Bone marrow (tissue), 2 donors: ENCODE results near the gene TEC.

Source experiments
- DNase-seq, 2 donors: peaks; one replicate each; lab custom pipeline; 2025; lab: John Stamatoyannopoulos, UW

TEC gene

DNA sequence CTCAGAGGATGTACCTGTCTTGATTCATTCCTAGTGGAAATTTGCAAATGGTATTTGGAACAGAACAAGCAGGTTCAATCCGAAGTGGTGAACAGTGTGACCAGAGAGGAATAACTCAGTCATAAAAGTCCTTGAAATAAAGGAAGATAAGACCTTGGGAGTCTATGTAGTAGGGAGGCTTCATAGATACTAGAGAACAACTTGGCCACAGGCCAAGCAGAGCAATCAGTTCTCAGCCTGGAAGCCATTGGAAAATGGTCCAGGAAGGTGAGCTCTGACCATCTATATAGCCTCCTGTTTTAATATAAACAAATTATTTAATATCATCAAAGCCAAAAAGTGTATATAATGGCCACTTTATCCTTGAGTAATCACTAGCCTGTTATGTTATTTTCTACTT lies 146.9 kb downstream of the TEC start:
- DNase-seq = no peak

GRCh38 chr4:48121180-48121579 lies 148.5 kb downstream of the TEC start:
- no peak for DNase-seq

DNA sequence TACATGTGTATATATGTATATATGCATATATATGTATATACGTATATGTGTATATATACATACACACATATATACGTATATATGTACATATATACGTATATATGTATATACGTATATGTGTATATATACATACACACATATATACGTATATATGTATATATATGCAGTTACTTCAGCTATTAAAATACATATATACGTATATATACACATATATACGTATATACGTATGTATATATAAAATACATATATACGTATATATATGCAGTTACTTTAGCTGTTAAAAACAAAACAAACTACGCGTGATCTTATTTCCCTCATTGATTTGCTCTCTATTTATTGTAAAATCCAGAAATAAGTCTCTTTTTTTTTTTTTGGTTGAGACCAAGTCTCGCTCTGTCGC lies 149.5 kb downstream of the TEC start:
- no peak for DNase-seq

GRCh38 chr4:48119646-48120045 lies 150.0 kb downstream of the TEC start:
- no peak for DNase-seq

DNA sequence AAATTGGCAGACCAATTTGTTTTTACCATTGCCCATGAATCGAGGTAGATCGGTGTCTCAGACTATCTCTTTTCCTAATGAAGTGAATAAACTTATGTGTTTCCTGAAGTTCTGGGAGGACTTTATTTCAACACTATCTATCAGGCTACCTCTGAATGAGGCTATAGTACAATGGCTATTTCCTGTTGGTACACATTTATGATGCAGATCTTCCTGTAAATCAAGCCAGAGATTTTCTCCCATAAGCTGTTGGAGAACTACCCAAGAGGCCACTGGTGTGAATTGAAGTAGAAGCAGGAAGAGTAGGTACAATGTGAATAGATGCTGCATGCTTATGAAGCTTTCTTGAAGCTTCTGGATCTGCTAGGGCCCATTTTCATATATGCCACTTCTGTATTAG lies 151.6 kb downstream of the TEC start:
- no peak for DNase-seq

DNA sequence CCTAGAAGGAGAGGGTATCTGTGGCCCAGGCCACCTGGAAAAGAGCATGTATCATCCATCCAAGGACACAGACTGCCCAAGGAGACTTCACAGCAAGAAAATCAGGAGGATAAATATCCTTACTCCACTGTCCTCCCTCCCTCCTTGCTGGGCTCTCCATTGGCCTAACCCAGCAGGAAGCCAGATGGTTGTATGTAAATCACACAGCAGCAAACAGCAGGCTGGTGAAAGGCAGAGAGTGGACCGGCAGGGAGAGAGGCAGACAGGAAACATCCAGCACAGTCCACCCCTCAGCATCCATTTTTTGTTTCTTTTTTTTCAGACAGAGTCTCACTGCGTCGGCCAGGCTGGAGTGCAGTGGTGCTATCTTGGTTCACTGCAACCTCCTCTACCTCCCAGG lies 153.1 kb downstream of the TEC start:
- no peak for DNase-seq

DNA sequence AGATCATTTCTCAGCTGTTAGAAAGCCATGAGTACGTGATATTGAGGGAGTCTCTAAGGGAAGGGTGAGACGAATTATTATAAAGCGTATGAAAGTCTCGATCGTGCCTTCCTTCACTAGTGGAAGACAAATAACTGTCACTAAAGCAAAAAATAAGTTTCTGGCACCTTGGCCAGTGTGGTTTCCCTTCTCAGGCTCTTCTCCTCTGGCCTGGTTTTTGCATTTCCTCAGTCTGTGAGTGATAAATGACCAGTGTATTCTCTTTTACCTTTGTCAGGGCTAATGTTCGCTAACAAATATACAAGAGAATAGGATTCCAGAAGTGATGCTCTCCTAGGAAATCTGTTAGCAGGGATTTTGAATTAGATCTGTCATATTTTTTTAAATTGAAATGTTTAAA lies 155.2 kb downstream of the TEC start:
- DNase-seq = no peak

DNA sequence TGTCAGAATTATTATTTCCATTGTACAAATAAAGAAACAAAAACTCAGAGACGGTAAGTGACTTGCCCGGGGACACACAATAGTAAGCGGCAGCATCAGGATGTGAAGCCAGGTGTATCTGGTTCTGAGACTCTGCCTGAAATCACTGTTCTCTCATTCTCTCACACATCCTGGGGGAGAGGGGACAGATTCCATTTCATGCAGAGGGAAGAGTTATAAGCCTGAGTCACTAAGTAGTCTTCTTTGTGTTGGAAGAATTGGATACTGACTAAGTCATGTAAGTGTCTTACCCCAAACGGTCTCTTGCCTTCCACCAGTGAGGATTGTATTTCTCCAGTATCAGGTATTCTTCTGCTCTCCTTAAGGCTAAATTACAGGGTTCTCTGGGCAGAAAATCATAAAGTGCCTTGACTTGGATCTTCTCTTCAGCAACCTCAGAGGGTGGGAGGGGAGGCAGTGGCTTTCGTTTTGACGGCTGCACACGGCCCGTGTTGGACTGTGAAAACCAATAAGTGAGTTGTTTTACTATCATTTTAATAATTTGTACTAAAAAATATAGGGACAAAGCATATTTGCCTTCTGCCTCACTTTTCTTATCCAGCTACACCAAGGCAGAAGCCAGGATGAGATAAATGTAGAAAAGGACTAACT lies 157.5 kb downstream of the TEC start:
- no peak for DNase-seq

DNA sequence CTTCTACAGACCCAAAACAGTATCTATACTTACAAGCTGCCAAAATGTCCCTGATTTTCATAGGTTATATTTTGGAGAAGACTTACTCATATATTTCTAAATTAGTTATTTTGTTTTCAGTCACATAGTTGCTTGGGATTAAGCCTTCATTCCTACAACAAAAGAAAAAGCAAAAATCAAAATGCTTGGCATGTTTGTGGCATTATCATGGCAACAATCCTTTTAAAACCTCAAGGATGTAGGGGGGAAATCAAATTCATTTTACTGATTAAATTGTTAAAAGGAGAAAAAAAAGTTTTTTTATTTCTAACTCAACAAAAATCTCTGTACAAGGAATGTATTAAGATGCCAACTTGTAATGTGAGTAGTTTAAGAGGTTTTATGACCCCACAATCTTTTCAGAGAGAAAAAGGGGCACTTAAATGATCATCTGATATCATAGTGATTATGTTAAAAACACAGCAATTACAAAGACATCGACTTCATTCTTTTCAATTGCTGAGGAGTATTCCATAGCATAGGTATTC lies 159.1 kb downstream of the TEC start:
- no peak for DNase-seq

- DNase-seq = no peak
These were observed 160.0 kb downstream of the TEC start for GRCh38 chr4:48109413-48110263.

DNA sequence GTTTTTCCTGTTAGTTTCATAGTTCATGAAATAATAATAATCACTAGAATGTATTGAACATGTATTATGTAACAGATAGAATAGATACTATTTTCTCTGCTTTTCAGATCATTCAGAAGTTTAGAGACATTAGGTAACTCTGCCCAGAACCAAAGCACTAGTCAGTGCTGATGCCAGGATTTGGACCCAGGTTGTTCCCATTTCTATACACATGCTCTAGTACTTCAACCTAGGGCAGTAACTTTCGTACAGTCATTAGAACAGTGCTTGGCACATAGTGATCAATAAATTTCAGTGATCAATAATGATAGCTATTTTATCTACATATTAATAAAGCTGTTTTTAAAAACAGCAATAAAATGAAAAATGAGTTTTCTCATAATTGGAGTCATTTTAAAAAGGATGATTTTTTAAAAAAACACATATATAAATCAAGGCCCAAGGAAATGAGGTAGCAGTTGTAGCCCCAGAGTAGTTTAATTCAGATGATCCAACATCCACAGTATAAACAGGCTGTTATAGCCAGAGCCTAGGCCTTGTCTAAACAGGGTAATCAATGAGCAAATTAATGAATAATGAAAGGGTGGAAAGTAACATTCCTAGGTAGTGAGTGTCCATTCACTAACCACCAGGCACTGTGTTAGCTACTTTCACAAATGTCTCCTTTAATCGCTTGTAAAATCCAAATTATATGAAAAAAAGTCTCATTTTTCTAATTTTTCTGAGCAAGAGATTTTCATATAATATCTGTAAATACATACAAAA lies 161.1 kb downstream of the TEC start:
- no peak for DNase-seq

GRCh38 chr4:48105230-48105629 lies 164.4 kb downstream of the TEC start:
- no peak for DNase-seq

- no peak for DNase-seq
These were observed 166.0 kb downstream of the TEC start for GRCh38 chr4:48103483-48104139.

- DNase-seq = no peak
These were observed 167.3 kb downstream of the TEC start for GRCh38 chr4:48102303-48102702.

DNA sequence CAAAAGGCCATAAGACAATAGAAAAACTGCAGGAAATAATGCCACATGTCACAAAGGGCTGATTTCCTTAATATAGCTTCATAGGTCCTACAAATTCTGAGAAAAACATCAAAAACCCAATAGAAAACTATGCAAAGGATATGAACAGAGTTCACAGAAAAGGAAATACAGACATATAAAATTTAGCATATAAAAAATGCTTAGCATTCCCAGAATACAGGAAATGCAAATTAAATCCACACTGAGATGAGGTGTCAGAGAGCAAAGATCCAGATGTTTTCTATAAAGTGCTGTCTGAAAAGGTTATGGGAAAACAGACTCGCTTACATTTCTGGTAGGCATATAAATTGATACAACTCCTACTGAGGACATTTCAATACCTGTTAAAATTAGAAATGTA lies 169.4 kb downstream of the TEC start:
- no peak for DNase-seq

- no peak for DNase-seq
These were observed 174.2 kb downstream of the TEC start for GRCh38 chr4:48095441-48095840.

- no peak for DNase-seq
These were observed 175.6 kb downstream of the TEC start for GRCh38 chr4:48093991-48094416.

GRCh38 chr4:48090621-48091020 lies 179.0 kb downstream of the TEC start:
- DNase-seq = no peak

DNA sequence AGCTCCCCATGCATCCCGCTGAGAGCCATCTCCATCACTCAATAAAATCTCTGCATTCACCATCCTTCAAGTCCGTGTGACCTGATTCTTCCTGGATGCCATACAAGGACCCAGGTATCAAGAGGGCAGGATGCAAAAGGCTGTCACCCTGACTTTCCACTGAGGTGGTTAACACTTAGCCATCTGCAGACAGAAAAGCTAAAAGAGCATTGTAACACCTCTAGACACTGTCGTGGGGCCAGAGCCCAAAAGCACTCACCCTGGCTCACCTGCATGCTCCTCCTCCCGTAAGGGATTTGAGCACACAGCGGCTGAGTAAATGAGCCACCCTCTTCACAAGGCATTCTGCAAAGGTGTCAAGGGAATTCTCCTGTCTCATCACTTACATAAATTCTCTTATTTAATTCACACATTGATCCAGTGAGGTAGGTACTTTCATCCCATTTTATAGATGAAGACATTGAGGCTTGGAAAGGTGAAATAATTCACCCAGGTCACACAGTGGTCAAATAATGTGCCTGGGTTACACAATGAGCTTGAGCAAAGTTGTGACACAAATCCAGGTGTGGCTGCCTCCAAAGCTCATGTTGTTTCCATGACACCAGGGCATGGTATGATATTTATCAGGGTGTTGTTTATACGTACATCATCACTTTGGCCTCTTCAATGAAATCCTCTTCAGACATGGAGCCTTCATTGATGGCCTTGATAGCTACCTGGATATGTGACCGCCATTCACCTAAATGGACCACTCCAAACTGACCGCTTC lies 183.6 kb downstream of the TEC start:
- no peak for DNase-seq
